ENCODE results near the gene NLRP1.
A peak's percentile ranks its signal among the peaks of the same experiment; 100 is the strongest.

Gene NLRP1

DNA sequence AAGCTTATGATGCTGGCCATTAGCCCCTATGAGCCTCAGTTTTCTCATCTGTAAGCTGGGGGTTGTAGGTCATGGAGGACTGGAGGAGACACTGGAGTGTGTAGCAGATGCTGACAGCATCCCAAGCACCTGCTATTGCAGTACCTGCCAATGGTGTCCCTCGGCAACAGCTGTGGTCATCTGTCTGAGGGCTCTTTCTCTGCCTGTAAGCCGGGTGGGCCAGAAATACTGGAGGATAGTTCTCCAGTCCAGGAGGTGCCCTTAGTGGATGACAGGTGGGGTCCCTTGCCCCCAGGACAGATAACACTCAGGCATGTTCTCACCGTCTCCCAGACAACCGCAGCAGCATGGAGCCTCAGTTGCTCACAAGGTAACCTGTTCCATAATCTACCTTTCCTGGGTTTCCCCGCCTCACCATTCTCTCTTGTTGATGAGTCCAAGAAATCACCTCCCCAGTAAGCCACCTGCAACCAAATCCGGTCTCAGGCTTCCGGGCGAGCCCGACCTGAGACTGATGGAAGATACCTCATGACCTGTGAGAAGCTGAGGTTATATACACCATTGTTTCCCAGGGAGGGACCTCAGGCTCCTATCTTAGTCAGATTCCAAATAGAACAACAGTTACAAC lies 23.8 kb downstream of the NLRP1 start:
- Histone ChIP-seq H3K4me1 (ENCODE audit: control insufficient read depth in 1 of 2, insufficient read depth in 1 of 2, low read depth in 1 of 2, low read length in 1 of 2) (no peaks in the 10 kb centered on the region), H3K27me3 (no peaks in the 10 kb centered on the region), H3K27ac (no peak overlapping the region), H3K9me3 (no peaks in the 10 kb centered on the region), H3K36me3 (peaks cover 58% of the 10 kb centered on the region), H3K4me3 (ENCODE audit: low read depth in 1 of 2, low read length in 1 of 2) (no peak overlapping the region)
- no peak for TF ChIP-seq CTCF (IDR thresholded peaks at IDR 0.05)

GRCh38 chr17:5558815-5559785 lies 25.2 kb downstream of the NLRP1 start:
- peaks cover 69% of the 10 kb centered on the region for H3K36me3 ChIP-seq
- H3K4me3 ChIP-seq (ENCODE audit: low read depth in 1 of 2, low read length in 1 of 2): no peak overlapping the region
- no peaks in the 10 kb centered on the region for H3K4me1 ChIP-seq (ENCODE audit: control insufficient read depth in 1 of 2, insufficient read depth in 1 of 2, low read depth in 1 of 2, low read length in 1 of 2)
- H3K27ac ChIP-seq: no peak overlapping the region
- H3K27me3 ChIP-seq: no peaks in the 10 kb centered on the region
- no peak for TF ChIP-seq CTCF (IDR thresholded peaks at IDR 0.05)
- H3K9me3 ChIP-seq: no peaks in the 10 kb centered on the region

GRCh38 chr17:5557990-5558389 lies 26.3 kb downstream of the NLRP1 start:
- no peak overlapping the region for H3K27ac ChIP-seq
- TF ChIP-seq CTCF (IDR thresholded peaks at IDR 0.05): no peak

GRCh38 chr17:5557485-5557884 lies 26.8 kb downstream of the NLRP1 start:
- Histone ChIP-seq H3K27ac (no peak overlapping the region), H3K4me1 (ENCODE audit: control insufficient read depth in 1 of 2, insufficient read depth in 1 of 2, low read depth in 1 of 2, low read length in 1 of 2) (no peaks in the 10 kb centered on the region)

More at GRCh38 chr17:5557990-5558389, 26.3 kb downstream of the NLRP1 start:
- Histone ChIP-seq H3K4me3 (ENCODE audit: low read depth in 1 of 2, low read length in 1 of 2) (no peak overlapping the region), H3K9me3 (no peaks in the 10 kb centered on the region), H3K27me3 (no peaks in the 10 kb centered on the region), H3K4me1 (ENCODE audit: control insufficient read depth in 1 of 2, insufficient read depth in 1 of 2, low read depth in 1 of 2, low read length in 1 of 2) (no peaks in the 10 kb centered on the region), H3K36me3 (peaks cover 80% of the 10 kb centered on the region)

GRCh38 chr17:5555254-5555653 lies 29.1 kb downstream of the NLRP1 start:
- H3K36me3 ChIP-seq: peaks cover 94% of the 10 kb centered on the region
- no peaks in the 10 kb centered on the region for H3K9me3 ChIP-seq
- peak overlapping the region; percentile 38 for H3K27ac ChIP-seq
- H3K4me1 ChIP-seq (ENCODE audit: control insufficient read depth in 1 of 2, insufficient read depth in 1 of 2, low read depth in 1 of 2, low read length in 1 of 2): no peaks in the 10 kb centered on the region
- H3K4me3 ChIP-seq (ENCODE audit: low read depth in 1 of 2, low read length in 1 of 2): no peak overlapping the region
- TF ChIP-seq CTCF (IDR thresholded peaks at IDR 0.05): no peak
- no peaks in the 10 kb centered on the region for H3K27me3 ChIP-seq

More at GRCh38 chr17:5557485-5557884, 26.8 kb downstream of the NLRP1 start:
- Histone ChIP-seq H3K36me3 (peaks cover 85% of the 10 kb centered on the region), H3K27me3 (no peaks in the 10 kb centered on the region), H3K4me3 (ENCODE audit: low read depth in 1 of 2, low read length in 1 of 2) (no peak overlapping the region), H3K9me3 (no peaks in the 10 kb centered on the region)
- no peak for TF ChIP-seq CTCF (IDR thresholded peaks at IDR 0.05)
